ENCODE data around the gene TMA16.

GRCh38 chr4:163525982-163526381, 31.5 kb downstream of the TMA16 start:
- TF ChIP-seq CTCF (IDR thresholded peaks at IDR 0.05; ENCODE audit: low read depth, low read length, poor library complexity, severe bottlenecking): no peak
- TF ChIP-seq EZH2phosphoT487 (IDR thresholded peaks at IDR 0.05; ENCODE audit: borderline replicate concordance, low read length): no peak
